GM12872 (cell line): ENCODE measurements around the gene NAA25.

Experiments
- TF ChIP-seq, protein P1 (sequence below): IDR thresholded peaks from 3 replicates; pipeline ENCODE4 v1.5.1; 2011; ENCODE audit warnings: low read depth, mild to moderate bottlenecking, low read length, moderate library complexity; ENCODE audit not compliant: insufficient read depth

The NAA25 gene

DNA sequence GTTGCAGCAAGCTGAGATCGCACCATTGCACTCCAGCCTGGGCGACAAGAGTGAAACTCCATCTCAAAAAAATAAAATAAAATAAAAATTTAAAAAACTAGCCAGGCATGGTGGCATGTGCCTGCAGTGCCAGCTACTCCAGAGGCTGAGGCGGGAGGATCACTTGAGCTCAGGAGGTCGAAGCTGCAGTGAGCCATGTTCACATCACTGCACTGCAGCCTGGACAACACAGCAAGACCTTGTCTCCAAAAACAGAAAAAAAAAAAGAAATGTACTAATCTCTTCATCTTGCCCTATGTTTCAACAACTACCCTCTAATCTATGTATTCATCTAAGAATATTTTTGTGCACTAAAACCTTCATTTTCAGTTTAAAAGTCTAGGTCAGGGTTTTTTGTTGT lies 6.5 kb downstream of the NAA25 start:
- TF ChIP-seq, protein P1, sequence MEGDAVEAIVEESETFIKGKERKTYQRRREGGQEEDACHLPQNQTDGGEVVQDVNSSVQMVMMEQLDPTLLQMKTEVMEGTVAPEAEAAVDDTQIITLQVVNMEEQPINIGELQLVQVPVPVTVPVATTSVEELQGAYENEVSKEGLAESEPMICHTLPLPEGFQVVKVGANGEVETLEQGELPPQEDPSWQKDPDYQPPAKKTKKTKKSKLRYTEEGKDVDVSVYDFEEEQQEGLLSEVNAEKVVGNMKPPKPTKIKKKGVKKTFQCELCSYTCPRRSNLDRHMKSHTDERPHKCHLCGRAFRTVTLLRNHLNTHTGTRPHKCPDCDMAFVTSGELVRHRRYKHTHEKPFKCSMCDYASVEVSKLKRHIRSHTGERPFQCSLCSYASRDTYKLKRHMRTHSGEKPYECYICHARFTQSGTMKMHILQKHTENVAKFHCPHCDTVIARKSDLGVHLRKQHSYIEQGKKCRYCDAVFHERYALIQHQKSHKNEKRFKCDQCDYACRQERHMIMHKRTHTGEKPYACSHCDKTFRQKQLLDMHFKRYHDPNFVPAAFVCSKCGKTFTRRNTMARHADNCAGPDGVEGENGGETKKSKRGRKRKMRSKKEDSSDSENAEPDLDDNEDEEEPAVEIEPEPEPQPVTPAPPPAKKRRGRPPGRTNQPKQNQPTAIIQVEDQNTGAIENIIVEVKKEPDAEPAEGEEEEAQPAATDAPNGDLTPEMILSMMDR = no peak

DNA sequence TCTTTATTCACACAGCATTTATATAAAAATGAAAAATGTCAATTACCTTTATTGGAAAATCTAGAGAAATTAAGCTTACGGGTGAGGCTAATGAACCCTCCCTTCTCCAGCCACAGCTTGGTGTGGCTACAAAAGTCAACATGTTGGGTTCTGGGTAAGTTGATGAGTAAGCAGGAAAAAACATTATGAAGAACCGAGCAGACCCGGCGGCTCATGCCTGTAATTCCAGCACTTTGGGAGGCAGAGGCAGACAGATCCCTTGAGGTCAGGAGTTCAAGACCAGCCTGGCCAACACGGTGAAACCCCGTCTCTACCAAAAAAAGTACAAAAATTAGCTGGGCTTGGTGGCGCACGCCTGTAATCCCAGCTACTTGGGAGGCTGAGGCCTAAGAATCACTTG lies 10.9 kb downstream of the NAA25 start:
- TF ChIP-seq, protein P1 = no peak

DNA sequence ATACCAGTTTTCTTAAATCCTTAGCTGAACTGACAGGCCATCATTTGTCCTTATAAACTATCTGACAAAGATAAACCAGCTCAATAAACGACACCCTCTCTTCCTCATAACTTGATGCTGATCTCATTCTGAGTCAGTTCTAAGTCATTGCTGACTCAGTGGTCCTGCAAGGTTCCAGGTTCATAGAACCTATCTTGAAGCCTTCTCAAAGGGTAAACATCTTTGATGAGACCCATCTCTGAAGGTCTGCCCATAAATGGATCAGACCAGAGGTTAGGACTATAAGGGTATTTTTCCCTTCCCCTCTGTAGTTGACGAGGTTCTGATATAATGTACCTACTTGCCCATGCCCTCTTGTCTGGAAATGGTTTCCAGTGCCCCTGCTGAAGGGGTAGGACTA lies 11.9 kb downstream of the NAA25 start:
- TF ChIP-seq, protein P1 = no peak

DNA sequence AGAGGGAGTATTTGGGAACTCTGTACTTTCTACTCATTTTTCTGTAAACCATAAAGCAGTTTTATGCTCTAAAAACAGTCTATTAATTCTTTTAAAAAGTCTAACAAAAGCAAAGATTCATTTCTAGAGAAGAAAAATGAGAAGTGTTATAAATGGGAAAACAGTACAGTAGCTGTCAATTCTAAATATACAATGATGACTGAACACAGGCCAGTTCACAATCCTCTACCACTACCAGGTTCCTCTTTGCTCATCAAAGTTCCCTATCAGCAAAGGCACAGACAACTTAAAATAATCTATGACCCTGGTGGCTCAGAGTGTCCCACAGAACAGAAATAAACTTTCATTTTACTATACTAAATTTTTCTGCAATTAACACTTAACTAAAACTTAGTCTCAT lies 12.5 kb downstream of the NAA25 start:
- TF ChIP-seq, protein P1 = no peak

DNA sequence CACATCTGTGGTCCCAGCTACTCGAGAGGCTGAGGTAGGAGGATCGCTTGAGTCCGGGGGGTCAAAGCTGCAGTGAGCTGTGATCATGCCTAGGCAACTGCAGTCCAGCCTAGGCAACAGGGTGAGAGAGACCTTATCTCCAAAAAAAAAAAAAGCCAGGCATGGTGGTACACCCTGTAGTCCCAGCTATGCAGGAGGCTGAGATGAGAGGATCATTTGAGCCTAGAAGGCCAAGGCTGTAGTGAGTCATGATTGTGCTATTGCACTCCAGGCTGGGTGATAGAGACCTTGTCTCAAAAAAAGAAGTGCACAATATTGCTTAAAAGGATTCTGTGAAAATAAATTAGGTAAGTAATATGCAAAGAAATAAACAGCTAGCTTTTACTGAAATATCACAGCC lies 17.0 kb downstream of the NAA25 start:
- TF ChIP-seq, protein P1 = no peak

DNA sequence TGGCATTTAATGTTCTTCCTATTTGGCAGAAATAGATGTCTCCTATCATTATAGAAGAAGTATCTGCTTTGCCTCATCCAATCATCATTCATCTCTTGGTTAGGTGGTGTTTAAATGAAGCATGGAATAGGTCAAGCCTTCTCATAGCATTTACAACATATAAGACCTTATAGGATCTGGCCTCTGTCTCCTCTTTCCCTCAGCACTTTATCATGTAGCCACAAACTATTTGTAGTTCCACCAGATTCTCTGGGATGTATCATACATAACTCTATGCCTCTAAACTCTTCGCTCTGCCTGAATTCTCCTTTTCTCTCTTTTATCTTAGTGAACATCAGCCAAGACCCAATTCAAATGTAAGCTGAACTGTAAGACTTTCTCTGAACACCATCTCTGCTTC lies 20.7 kb downstream of the NAA25 start:
- TF ChIP-seq, protein P1 = no peak

DNA sequence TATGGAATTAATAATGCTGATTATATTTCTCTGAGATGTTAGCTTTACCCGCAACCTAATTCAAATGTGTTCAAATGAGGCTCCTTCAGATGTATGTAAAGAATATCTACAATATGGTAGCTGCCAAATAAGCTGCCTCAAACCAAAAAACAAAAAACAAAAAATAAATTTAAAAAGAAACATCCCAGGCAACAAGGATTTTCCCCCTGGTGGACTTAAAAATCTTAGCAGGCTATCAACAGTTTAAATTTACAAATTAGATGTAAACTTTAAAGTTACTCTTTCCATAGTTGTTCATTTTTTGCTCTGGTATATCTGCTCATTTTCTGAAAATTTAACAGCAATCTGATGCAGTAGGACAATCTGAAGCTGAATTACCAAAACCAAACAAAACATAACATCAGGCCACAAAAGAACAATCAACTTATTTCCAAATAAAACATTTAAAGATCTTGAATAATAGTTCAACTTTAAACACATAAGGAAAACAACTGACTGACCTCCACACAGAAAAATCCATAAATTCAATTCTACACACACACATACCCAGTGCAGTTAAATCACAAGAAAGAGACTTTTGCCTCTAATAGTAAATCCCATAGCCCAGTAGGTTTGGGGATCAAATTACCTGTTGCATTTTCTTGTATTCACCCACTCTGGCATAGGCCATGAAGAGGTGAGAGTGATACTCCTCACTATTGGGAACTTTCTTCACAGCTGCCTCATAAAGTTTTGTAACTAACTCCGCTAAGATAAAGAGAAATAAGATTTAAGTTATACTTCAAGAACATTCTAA lies 21.3 kb downstream of the NAA25 start:
- TF ChIP-seq, protein P1 = no peak
